T-helper 17 cell (primary cell): ENCODE data around the gene PRXL2B. TPM values are rescaled to one million over a fixed set of nuclear protein-coding genes. Genes with fewer than 3 reads are reported as not detected.
"Not testable (repeated sequence)": the region's sequence is repeated elsewhere in the genome, so short reads cannot be mapped to it uniquely, and the experiment has no call there.

ENCODE experiments used
- ATAC-seq: fragments of 150-1000 bp; cut with Tn5 transposase; 2 replicates; pipeline ENCODE4 v1.10.0; 2021; ENCODE audit warnings: mild to moderate bottlenecking, moderate library complexity
- DNase-seq, 3 donors: peaks; one replicate each; pipeline versions ENCODE4 v3.0.0 to v3.0.0-alpha.2; 2020 to 2021
- H3K9me3 ChIP-seq: one replicate; pipeline ENCODE4 v1.7.0; 2013; ENCODE audit warnings: low read length, mild to moderate bottlenecking; ENCODE audit not compliant: control insufficient read depth, poor library complexity, severe bottlenecking
- H3K27ac Mint-ChIP-seq: one replicate; pipeline ENCODE4 v1.8.0; 2022; ENCODE audit warnings: mild to moderate bottlenecking, moderate library complexity, mixed read lengths
- H3K27me3 Mint-ChIP-seq: one replicate; pipeline ENCODE4 v1.8.0; 2022; ENCODE audit warnings: mixed read lengths
- H3K36me3 Mint-ChIP-seq: one replicate; pipeline ENCODE4 v1.8.0; 2022; ENCODE audit warnings: low read depth, mixed read lengths
- H3K4me1 Mint-ChIP-seq: one replicate; pipeline ENCODE4 v1.8.0; 2022; ENCODE audit warnings: mild to moderate bottlenecking, mixed read lengths
- H3K4me3 Mint-ChIP-seq: one replicate; pipeline ENCODE4 v1.8.0; 2022; ENCODE audit warnings: mild to moderate bottlenecking, moderate library complexity, mixed read lengths
- total RNA-seq, 4 donors: library from RNA in 2 of 4; stranded (reverse) in 2 of 4; gene quantifications; one replicate each; pipeline ENCODE4 v1.2.3 and lab custom pipeline; 2022 to 2026

Gene PRXL2B
- total RNA-seq, 2 donors from 2014 or later, result 17.6 to 18.5 TPM

- DNase-seq, result no peak
Measured at GRCh38 chr1:2625311-2625710, 38.7 kb downstream of the PRXL2B start.

DNA sequence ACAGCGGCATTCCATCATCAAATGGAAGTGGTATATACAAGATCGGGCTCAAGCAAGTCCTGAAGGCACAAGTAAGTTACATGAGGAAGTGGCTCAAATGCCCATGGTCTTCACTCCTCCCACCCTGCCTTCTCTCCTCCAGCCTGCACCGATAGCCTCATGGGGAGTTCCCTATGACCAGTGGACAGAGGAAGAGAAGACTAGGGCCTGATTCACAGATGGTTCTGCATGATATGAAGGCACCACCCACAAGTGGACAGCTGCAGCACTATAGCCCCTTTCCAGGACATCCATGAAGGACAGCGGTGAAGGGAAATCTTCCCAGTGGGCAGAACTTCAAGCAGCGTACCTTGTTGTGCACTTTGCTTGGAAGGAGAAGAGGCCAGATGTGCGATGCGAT, 39.2 kb downstream of the PRXL2B start:
- not testable (repeated sequence) for H3K9me3 ChIP-seq, ATAC-seq, H3K4me3 Mint-ChIP-seq, H3K27ac Mint-ChIP-seq, H3K4me1 Mint-ChIP-seq, H3K36me3 Mint-ChIP-seq
- DNase-seq, result peak in 1 of 3 donors; percentile 0
- peaks cover 42% of the 10 kb centered on the region for H3K27me3 Mint-ChIP-seq

More at GRCh38 chr1:2625311-2625710, 38.7 kb downstream of the PRXL2B start:
- Mint-ChIP-seq H3K36me3 (peaks cover 6% of the 10 kb centered on the region), H3K27me3 (peaks cover 42% of the 10 kb centered on the region), H3K4me3 (no peak overlapping the region), H3K4me1 (peaks cover 2% of the 10 kb centered on the region), H3K27ac (no peak overlapping the region)
- H3K9me3 ChIP-seq, result no peaks in the 10 kb centered on the region
- no peak for ATAC-seq

DNA sequence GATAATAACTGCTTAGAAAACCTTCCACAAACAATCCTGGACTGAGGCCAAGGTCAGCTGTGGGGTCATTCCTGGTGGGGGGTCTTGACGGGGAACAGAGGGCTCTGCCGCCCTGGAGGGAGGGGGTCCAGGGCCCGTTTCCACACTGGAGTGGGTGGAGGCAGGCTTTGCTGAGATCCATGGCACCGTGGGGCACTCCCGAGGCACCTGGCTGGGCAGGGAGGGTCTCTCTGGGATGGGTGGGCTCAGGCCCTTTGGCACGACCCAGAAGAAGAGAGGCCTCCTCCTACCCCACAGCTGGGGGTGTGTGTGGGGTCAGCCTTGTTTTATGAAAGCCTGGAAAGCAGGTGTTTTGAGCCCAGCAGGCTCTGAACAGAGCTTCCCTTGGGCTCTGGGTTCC, 41.2 kb downstream of the PRXL2B start:
- Mint-ChIP-seq H3K27me3 (peaks cover 55% of the 10 kb centered on the region), H3K4me3 (peak overlapping the region; percentile 47), H3K36me3 (peaks cover 6% of the 10 kb centered on the region), H3K4me1 (peaks cover 2% of the 10 kb centered on the region), H3K27ac (no peak overlapping the region)
- ATAC-seq, result no peak
- peak in 1 of 3 donors; percentile 6 for DNase-seq
- H3K9me3 ChIP-seq, result no peaks in the 10 kb centered on the region

- Mint-ChIP-seq H3K27ac (no peak overlapping the region), H3K4me3 (peak overlapping the region; percentile 47), H3K27me3 (peaks cover 55% of the 10 kb centered on the region), H3K36me3 (peaks cover 6% of the 10 kb centered on the region), H3K4me1 (peaks cover 4% of the 10 kb centered on the region)
- no peaks in the 10 kb centered on the region for H3K9me3 ChIP-seq
- ATAC-seq, result peak; percentile 36
- DNase-seq, result peak in 1 of 3 donors; percentile 8
Measured at GRCh38 chr1:2628191-2628932, 41.8 kb downstream of the PRXL2B start.

DNA sequence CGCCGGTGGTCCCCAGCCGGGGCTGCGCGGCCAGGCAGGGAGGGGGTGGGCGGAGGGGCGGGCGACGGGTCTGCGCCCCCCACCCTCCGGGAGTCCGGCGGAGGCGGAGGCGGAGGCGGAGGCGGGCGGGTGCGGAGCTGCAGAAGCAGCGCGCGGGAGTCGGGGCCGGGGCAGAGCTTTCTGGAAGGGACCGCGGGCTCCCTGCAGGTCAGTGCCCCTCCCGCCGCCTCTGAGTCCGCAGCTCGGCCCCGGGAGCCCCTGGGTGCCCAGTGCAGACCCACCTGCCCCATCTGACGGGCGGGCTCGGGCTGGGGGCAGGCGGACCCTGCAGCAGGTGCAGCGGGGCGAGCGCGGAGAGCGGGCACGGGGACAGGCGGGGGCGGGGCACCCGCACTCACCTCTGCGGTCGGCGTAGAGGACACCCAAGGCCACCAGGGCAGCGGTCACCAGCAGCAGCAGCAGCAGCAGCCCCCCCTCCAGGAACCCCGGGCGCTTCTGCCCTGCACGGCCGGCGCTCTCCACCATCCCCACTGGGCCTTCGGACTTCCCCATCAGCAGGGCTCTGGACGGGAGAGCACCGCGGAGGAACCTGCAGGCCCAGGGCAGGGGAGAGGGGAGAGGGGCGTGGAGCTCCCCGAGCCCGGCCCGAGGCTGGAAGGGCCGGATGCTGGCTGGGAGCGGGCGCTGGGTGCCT, 42.5 kb downstream of the PRXL2B start:
- H3K4me1 Mint-ChIP-seq, result peaks cover 4% of the 10 kb centered on the region
- H3K27ac Mint-ChIP-seq, result no peak overlapping the region
- peak overlapping the region; percentile 9 for H3K4me3 Mint-ChIP-seq
- H3K36me3 Mint-ChIP-seq, result peaks cover 6% of the 10 kb centered on the region
- H3K9me3 ChIP-seq, result no peaks in the 10 kb centered on the region
- ATAC-seq, result no peak
- DNase-seq, result peak in 1 of 3 donors; percentile 6
- peaks cover 55% of the 10 kb centered on the region for H3K27me3 Mint-ChIP-seq

- H3K9me3 ChIP-seq, result no peaks in the 10 kb centered on the region
- Mint-ChIP-seq H3K27me3 (peaks cover 48% of the 10 kb centered on the region), H3K4me1 (peaks cover 2% of the 10 kb centered on the region), H3K36me3 (peaks cover 2% of the 10 kb centered on the region), H3K4me3 (peak overlapping the region; percentile 9), H3K27ac (no peak overlapping the region)
- DNase-seq, result peak in 1 of 3 donors; percentile 4
- ATAC-seq, result no peak
Measured at GRCh38 chr1:2629627-2630497, 43.3 kb downstream of the PRXL2B start.

GRCh38 chr1:2630498-2631135, 44.0 kb downstream of the PRXL2B start:
- DNase-seq (no peak), ATAC-seq (no peak)
- H3K9me3 ChIP-seq, result no peaks in the 10 kb centered on the region
- Mint-ChIP-seq H3K36me3 (peaks cover 2% of the 10 kb centered on the region), H3K4me3 (no peak overlapping the region), H3K27me3 (peaks cover 41% of the 10 kb centered on the region), H3K27ac (no peak overlapping the region), H3K4me1 (peaks cover 2% of the 10 kb centered on the region)

DNA sequence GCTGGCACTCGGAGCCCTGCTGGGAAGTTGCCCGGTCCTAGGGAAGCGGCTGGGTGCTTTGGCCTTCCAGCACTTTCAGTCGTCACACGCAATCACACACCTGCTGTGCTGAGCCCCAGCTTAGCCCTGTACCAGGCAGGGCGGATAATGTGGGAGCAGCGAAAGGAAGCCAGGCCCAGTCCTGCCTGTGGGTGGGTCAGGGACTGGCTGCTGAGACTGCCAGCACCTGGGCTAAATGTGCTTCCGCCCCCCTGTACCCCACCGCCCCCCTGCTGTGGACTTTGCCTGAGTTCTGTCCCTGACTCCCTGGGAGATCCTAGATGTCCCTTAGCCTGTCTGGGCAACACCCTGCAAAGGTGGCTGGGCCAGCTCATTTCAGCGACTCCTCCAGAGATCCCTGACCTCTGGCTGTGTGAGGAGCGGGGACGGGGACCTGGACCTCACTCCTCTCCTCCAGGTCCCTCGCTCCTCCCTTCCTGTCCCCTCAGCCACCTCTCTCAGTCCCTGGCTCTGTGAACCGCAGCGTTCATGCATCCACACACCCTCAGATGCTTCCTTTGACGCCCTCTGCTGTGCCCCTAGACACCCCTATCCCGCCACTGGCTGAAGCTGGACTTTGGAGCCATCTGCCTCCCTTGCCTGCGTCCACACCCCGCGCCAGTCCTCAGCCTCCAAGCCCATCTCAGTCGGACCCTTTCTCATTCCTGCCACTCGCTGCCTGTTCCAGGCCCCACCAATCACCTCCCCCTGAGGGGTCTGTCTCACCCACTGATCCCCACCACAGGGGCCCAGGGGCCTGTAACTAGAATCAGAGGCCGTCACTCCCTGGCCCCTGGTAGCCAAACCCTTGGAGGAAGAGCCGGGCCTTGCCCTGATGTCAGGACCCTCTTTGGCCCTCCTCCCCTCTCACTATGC, 44.8 kb downstream of the PRXL2B start:
- ATAC-seq (no peak), DNase-seq (no peak)
- Mint-ChIP-seq H3K27ac (no peak overlapping the region), H3K4me1 (peaks cover 2% of the 10 kb centered on the region), H3K36me3 (peaks cover 2% of the 10 kb centered on the region), H3K4me3 (no peak overlapping the region), H3K27me3 (peaks cover 33% of the 10 kb centered on the region)
- no peaks in the 10 kb centered on the region for H3K9me3 ChIP-seq

DNA sequence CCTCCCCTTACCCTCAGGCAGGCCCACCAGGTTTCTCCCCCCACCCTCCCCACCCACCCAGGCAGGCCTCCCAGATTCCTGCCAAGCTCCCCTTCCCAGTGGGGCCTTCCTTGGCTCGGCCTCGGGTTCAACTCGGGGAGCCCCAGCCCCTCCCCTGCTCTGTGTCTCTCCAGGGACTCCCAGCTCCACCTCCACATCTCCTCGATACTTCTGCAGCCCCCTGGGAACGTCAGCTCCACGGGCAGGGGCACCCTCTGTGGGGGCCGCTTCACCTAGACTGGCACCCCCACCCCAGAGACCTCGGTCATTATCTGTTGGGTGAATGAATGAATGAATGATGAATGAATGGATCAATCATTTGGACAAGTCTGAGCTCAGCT, 45.5 kb downstream of the PRXL2B start:
- Mint-ChIP-seq H3K36me3 (no peaks in the 10 kb centered on the region), H3K4me1 (peaks cover 2% of the 10 kb centered on the region), H3K4me3 (no peak overlapping the region), H3K27me3 (peaks cover 27% of the 10 kb centered on the region), H3K27ac (no peak overlapping the region)
- H3K9me3 ChIP-seq, result no peaks in the 10 kb centered on the region
- DNase-seq (no peak), ATAC-seq (no peak)

DNA sequence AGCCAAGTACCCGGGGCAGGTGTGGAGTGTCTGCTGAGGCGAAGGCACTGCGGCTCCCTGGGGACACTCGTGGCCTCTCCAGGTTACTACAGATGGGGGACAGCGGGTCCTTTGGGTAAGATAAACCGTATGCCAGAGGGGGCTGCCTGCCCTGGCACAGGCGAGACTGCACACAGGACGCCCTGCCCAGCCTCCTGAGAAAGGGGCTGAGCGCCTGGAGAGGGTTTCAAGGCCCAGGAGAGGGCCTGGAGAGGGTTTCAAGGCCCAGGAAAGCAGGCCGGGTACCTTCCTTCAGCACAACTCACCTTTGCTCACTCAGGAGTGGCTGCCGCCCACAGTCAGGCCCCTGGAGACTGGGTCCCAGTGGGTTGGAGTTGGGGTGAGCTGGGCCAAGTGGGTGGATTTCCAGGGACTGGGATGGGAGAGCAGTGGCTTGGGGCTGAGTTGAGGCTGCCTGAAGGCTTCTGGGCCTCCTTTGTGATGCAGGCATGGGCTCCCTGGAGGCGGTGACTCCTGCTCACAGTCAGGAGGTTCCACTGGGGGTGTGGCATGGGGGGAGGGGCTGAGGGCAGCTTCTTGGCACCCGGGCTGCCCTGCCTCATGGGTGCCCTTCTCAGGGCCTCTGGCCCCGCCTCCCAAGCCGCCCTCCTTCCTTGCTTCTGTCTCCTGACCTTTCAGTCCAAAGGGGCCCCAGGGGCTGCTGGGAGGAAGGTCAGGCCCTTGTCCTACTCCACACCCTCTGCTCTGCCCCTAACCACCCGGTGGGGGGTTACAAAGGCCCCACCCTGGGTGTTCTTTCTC, 46.2 kb downstream of the PRXL2B start, which contains the start of gene MMEL1:
Gene MMEL1, minus strand, starts transcription at position 456 of the 801 bp plus-strand sequence. CDS start 3,532 bp downstream, outside the sequence.
- H3K27ac Mint-ChIP-seq, result no peak within 1 kb of the TSS
- peaks cover 2% of the 10 kb centered on the region for H3K4me1 Mint-ChIP-seq
- H3K27me3 Mint-ChIP-seq, result peaks cover 19% of the 10 kb centered on the region
- ATAC-seq, result no peak
- H3K9me3 ChIP-seq, result no peaks in the 10 kb centered on the region
- no peaks in the 10 kb centered on the region for H3K36me3 Mint-ChIP-seq
- H3K4me3 Mint-ChIP-seq, result no peak within 1 kb of the TSS
- DNase-seq, result no peak

DNA sequence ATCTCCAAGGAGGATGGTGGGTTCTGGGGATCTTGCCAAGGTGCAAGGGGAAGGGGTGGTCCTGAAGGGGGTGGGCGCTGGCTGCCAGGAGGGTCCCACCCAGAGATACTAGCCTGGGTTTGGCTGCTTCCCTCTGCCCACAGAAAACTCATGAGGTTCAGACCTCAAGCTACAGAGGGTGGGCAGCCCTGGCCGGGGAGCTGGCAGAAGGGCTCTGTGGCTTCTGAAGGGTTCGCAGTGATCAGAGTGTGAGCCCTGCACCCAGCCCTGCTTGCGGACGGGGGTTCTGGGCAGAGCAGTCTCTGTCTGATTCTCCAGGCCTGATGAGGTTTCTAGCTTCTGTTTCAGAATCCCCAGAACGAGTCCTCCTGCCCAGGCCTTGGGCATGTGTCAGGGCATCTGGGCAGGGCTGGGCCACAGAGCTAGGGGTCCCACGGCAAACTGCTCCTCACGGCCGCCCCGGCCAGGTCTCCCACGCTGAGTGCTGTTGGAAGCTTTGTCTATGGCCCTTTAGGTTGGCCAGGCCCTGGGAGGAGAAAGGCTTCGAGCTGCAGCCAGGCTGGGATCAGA, 46.9 kb downstream of the PRXL2B start:
- ATAC-seq (no peak), DNase-seq (no peak)
- peaks cover 2% of the 10 kb centered on the region for H3K4me1 Mint-ChIP-seq
- H3K27ac Mint-ChIP-seq, result no peak overlapping the region
- peaks cover 18% of the 10 kb centered on the region for H3K27me3 Mint-ChIP-seq
- no peak overlapping the region for H3K4me3 Mint-ChIP-seq
- no peaks in the 10 kb centered on the region for H3K9me3 ChIP-seq
- H3K36me3 Mint-ChIP-seq, result no peaks in the 10 kb centered on the region
